ACC112 (cell line): ENCODE measurements around the gene ABCF3.
A peak's percentile ranks its signal among the peaks of the same experiment; 100 is the strongest.

ENCODE experiments used
- H2AFZ ChIP-seq: fragments of 200-600 bp; sonication (generic); one replicate; pipeline ENCODE4 v1.6.0; 2017; ENCODE audit warnings: antibody characterized with exemption, low read length; ENCODE audit not compliant: unreplicated experiment
- H3K27ac ChIP-seq: fragments of 200-600 bp; sonication (generic); 2 replicates; pipeline ENCODE4 v1.5.1; 2014; ENCODE audit warnings: low read depth, mild to moderate bottlenecking, antibody characterized with exemption, low read length, moderate library complexity
- H3K27me3 ChIP-seq: fragments of 200-600 bp; sonication (generic); 2 replicates; pipeline ENCODE4 v1.6.1; 2014; ENCODE audit warnings: mild to moderate bottlenecking, antibody characterized with exemption, low read length, moderate library complexity, mixed read lengths; ENCODE audit not compliant: insufficient read depth
- H3K36me3 ChIP-seq: fragments of 200-600 bp; sonication (generic); 2 replicates; pipeline ENCODE4 v1.6.1; 2016; ENCODE audit warnings: mild to moderate bottlenecking, antibody characterized with exemption, low read length, moderate library complexity, mixed read lengths; ENCODE audit not compliant: insufficient read depth
- H3K4me1 ChIP-seq: fragments of 200-600 bp; sonication (generic); one replicate; pipeline ENCODE4 v1.6.1; 2016; ENCODE audit warnings: low read length, mixed read lengths; ENCODE audit not compliant: insufficient read depth, unreplicated experiment, control insufficient read depth
- H3K4me3 ChIP-seq: fragments of 200-600 bp; sonication (generic); 2 replicates; pipeline ENCODE4 v1.5.1; 2014; ENCODE audit warnings: mild to moderate bottlenecking, low read depth, low read length
- H3K79me2 ChIP-seq: fragments of 200-600 bp; sonication (generic); one replicate; pipeline ENCODE4 v1.6.0; 2016; ENCODE audit warnings: low read length; ENCODE audit not compliant: control insufficient read depth, unreplicated experiment, insufficient read depth

Gene ABCF3

DNA sequence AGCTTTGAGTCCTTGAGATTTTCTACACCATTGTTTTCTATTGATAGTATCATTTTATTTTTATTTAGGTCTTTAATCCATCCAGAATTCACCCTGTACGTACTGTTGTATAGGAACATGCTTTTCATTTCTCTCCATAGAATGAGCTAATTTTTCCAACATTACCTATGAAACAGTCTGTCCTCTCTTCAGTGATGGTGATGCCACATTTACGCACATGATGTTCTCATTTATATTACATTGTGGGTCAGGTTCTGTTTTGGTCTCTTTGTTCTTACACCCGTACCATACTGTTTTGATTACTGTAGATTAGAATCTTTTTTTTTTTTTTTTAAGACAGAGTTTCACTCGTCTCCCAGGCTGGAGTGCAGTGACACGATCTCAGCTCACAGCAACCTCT, 25.7 kb downstream of the ABCF3 start:
- H3K4me3 ChIP-seq = no peak overlapping the region
- H3K79me2 ChIP-seq = no peaks in the 10 kb centered on the region
- H3K4me1 ChIP-seq = no peaks in the 10 kb centered on the region
- H3K36me3 ChIP-seq = no peaks in the 10 kb centered on the region
- no peak overlapping the region for H2AFZ ChIP-seq
- no peak overlapping the region for H3K27ac ChIP-seq
- peaks cover 14% of the 10 kb centered on the region for H3K27me3 ChIP-seq

DNA sequence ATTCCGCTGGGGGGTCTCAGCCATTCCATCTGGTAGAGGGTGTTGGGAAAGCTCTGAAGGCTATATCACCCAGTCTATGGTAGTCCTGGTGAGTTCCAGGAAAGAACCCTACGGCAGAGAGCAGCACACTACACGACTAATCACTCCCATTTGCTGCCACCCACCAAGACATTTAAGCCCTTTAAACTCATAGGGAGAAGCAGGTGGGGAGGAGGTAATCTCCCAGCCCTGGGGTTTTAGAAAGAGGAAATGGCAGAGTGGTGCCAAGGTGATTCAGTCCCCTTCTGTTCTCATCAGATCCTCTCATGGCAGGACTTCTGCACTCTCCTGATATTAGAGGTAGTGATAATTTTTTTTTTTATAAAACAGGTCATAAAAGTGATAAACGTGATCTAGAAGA, 32.8 kb downstream of the ABCF3 start:
- Histone ChIP-seq H3K4me3 (no peak overlapping the region), H2AFZ (no peak overlapping the region), H3K27me3 (peaks cover 4% of the 10 kb centered on the region; the same call in 1 of the 2 replicates), H3K36me3 (no peaks in the 10 kb centered on the region), H3K27ac (no peak overlapping the region), H3K4me1 (no peaks in the 10 kb centered on the region), H3K79me2 (no peaks in the 10 kb centered on the region)

DNA sequence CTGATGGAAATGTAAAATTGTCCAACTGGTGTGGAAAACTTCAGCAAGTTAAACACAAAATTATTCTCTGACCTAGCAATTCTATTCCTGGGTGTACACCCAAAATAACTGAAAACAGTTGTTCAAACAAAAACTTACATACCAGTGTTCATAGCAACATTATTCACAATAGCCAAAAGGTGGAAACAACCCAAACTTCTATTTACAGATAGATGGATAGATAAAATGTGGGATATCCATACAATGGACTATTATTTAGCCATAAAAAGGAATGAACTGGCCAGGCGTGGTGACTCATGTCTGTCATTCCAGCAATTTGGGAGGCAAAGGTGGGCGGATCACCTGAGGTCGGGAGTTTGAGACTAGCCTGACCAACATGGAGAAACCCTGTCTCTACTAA, 36.5 kb downstream of the ABCF3 start:
- no peaks in the 10 kb centered on the region for H3K79me2 ChIP-seq
- H3K27ac ChIP-seq = no peak overlapping the region
- no peak overlapping the region for H3K4me3 ChIP-seq
- no peaks in the 10 kb centered on the region for H3K4me1 ChIP-seq
- H3K36me3 ChIP-seq = no peaks in the 10 kb centered on the region
- peaks cover 10% of the 10 kb centered on the region for H3K27me3 ChIP-seq
- H2AFZ ChIP-seq = no peak overlapping the region

DNA sequence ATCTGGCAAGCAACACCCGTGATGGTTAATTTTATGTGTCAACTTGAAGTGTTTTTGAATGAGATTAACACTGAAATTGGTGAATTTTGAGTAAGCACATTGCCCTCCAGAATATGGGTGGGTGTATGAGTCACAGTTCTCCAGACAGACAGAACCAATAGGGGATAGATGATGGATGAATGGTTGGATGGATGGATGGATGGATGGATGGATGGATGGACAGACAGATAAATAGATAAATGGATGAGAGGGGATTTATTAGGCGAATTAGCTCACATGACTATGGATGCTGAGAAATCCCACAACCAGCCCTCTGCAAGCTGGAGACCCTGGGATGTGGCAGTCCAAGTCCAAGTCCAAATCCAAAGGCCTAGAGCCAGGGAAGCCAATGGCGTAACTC, 37.9 kb downstream of the ABCF3 start:
- Histone ChIP-seq H3K36me3 (no peaks in the 10 kb centered on the region), H2AFZ (no peak overlapping the region), H3K27me3 (peaks cover 24% of the 10 kb centered on the region), H3K4me3 (no peak overlapping the region), H3K79me2 (no peaks in the 10 kb centered on the region), H3K27ac (no peak overlapping the region), H3K4me1 (no peaks in the 10 kb centered on the region)

DNA sequence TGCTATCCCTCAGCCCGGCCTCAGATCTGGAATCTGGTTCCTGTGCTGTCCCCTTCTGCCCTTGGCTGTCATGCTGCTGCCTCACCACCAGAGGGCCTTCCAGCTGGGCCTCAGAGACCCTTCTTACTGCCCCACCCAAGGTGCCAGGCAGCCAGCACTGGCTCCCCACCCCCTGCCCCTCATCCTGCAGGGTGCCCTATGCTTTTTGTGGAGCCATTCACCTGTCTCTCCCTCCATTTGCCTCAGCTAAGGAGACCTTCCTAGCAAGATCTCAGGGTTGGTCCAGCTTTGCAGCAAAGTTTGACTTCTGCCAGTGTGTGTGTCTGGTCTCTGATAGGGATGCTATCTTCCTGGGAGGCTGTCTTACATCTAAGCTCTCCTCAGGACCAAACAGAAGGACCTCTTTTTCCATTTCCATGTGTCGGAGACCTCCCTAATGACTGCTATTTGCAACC, 41.5 kb downstream of the ABCF3 start:
- H3K27ac ChIP-seq = no peak overlapping the region
- H3K4me1 ChIP-seq = peaks cover 3% of the 10 kb centered on the region
- peaks cover 59% of the 10 kb centered on the region for H3K27me3 ChIP-seq
- H3K36me3 ChIP-seq = no peaks in the 10 kb centered on the region
- no peak overlapping the region for H2AFZ ChIP-seq
- no peaks in the 10 kb centered on the region for H3K79me2 ChIP-seq
- H3K4me3 ChIP-seq = no peak overlapping the region

DNA sequence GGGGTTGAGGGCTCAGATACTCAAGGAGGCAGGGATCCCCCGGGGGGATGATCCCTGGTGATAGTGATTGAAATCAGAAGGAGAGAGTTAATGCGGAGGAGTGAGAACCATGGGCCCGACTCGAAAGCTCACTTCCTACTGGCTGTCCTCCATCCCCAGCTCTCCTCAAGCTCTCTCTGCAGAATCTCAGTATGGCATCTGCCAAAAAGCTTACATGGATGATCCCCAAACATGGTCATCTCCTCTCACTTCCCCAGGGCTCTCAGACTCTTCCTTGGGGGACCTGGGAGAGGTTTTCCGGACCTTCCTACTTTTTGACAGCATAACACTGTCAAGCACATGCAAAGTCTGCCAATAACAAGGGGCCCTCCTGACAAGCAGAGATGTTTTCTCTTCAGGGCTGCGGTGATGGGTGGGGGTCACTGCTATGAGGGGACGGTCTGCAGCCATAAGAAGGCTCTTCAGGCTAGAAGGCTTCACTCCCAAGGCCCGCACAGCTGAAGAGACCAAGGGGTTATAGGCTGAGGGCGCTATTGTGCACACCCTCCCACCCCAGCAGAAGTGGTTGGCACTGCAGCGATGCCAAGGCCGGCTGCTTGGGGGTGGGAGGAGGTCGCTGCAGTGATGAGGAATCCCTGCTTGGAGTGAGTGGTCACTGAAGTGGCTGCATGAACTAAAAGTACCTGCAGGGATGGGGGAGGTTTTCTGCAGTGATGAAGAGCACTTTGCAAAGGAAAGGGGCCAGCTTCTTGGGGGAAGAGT, 42.6 kb downstream of the ABCF3 start:
- H2AFZ ChIP-seq = no peak overlapping the region
- peaks cover 3% of the 10 kb centered on the region for H3K4me1 ChIP-seq
- H3K4me3 ChIP-seq = no peak overlapping the region
- H3K36me3 ChIP-seq = no peaks in the 10 kb centered on the region
- H3K27me3 ChIP-seq = peaks cover 61% of the 10 kb centered on the region
- H3K27ac ChIP-seq = no peak overlapping the region
- no peaks in the 10 kb centered on the region for H3K79me2 ChIP-seq

DNA sequence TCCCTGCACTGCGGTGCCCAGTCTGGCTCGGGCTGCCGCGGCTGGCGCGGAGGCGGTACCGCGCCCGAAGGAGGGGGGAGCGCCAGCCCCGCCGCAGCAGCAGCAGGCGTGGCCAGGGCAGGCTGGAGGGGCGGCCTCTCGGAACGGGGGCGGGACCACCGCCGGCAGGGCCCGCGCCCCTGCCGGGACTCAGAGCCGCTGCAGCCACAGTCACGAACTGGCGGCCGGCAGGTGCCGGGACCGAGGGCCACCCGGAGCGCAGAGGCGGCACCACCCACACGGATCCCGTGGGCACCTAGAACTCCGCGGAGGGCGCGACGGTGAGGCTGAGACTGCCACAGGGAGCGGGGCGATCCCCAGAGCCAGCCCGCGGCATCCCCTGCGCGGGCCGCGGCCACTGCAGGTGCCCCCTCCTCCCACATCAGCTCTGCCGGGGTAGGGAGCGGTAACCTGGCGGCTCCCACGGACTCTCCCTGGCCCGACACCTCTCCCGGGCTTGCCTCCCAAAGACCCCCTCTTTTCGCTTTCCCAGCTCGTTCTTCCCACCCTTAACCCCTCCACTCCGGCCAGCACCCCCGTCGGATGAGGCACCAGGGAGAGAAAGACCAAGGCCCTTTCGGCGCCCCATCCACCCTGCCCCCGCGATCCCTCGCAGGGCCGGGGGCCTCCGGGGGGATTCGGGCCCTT, 43.5 kb downstream of the ABCF3 start, which contains the start of gene VWA5B2:
Gene VWA5B2, plus strand, starts transcription at position 192 of the 687 bp plus-strand sequence. CDS start 944 bp downstream, outside the sequence.
- Histone ChIP-seq H2AFZ (peak within 1 kb of the TSS; percentile 58), H3K4me3 (peak within 1 kb of the TSS; percentile 66), H3K79me2 (no peaks in the 10 kb centered on the region), H3K27me3 (peaks cover 61% of the 10 kb centered on the region), H3K27ac (no peak within 1 kb of the TSS), H3K36me3 (no peaks in the 10 kb centered on the region), H3K4me1 (peaks cover 9% of the 10 kb centered on the region)

DNA sequence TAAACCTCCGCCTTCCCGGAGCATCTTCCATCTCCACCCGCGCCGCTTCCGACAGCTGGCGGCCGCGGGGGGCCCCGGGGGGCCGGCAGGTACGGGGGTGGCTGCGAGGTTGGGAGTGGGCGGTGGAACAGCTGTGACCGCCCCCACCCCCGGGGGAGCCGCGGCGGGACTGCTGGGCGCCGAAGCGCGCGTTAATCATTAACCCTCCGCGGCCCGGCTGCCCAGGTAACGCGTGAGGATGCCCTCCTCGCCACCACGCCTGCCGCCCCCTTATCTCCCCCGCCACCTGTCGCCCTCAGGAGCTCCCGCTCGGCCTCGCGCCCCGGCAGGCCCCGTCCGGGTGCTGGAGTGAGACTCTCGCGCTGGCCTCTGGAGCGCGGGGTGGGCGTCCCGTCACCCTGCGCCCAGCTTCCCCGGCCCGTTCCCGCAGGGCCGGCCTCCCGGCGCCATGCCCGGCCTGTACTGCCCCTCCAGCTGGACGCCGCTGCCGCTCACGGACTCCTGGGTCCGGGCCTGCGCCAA, 44.1 kb downstream of the ABCF3 start:
- H3K36me3 ChIP-seq = no peaks in the 10 kb centered on the region
- H3K4me1 ChIP-seq = peaks cover 10% of the 10 kb centered on the region
- no peaks in the 10 kb centered on the region for H3K79me2 ChIP-seq
- H2AFZ ChIP-seq = no peak overlapping the region
- H3K27ac ChIP-seq = no peak overlapping the region
- peaks cover 61% of the 10 kb centered on the region for H3K27me3 ChIP-seq
- H3K4me3 ChIP-seq = peak overlapping the region; percentile 66; the same call in 1 of the 2 replicates

DNA sequence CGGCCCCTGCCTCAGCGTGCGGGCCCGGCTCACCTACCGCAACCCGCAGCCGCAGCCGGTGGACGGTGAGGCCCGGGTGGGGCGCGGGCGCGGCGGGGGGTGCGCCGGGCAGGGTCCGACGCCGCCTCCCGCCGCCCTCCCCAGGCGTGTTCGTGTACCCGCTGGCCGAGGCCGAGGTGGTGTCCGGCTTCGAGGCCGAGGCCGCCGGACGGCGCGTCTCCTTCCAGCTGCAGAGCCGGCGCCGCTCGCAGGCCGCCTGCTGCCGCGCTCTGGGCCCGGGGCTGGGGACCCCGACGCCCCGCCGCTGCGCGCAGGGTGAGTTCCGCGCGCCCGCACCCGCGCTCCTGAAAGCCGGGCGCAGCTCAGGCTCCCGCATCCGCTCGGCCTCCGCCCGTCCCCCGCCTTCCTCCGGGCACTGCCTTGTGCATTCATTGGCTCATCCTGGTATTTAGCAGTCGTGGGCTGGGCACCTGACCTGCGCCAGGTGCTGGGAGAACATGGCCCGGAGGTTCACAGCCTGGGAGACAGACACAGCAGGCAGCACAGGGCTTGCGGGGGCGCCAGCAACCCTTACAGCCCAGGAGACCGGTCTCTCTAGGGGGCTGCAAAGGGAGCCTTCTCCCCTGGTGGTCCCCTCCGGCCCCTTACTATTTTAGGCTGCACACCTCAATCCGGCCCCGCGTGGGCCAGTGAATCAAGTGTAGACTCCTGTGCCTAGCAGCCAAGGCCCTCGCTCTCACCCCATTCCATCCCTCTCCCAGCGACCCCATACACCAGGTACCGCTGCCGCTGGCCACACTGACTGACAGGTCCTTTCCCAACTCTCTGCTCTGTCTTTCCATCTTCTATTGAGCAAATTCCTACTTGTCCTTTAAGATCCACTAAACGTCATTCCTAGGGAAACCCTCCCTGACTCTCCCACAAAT, 44.9 kb downstream of the ABCF3 start:
- H3K79me2 ChIP-seq = no peaks in the 10 kb centered on the region
- no peak overlapping the region for H3K27ac ChIP-seq
- H3K4me1 ChIP-seq = peaks cover 10% of the 10 kb centered on the region
- H3K27me3 ChIP-seq = peaks cover 58% of the 10 kb centered on the region
- H3K36me3 ChIP-seq = no peaks in the 10 kb centered on the region
- H3K4me3 ChIP-seq = peak overlapping the region; percentile 11; the same call in 1 of the 2 replicates
- H2AFZ ChIP-seq = no peak overlapping the region

DNA sequence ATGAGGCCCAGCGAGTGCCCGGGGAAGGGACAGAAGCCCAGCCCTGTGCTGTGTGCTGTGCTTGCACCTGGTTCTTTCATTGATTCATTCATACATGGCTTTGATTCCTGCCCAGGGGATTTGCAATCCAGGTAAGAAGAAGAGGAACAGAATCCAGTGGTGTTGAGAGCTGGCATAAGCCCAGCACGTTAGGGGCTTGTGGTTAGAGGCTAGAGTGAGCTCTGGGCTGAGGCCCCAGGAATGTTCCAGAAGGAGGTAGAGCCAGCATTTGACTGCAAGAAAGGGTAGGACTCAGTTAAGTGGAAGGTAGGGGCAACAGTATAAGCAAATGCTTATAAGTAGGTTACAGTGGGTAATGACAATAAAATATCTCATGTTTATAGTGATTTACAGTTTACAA, 45.7 kb downstream of the ABCF3 start:
- no peaks in the 10 kb centered on the region for H3K79me2 ChIP-seq
- no peak overlapping the region for H3K27ac ChIP-seq
- peaks cover 52% of the 10 kb centered on the region for H3K27me3 ChIP-seq
- no peak overlapping the region for H2AFZ ChIP-seq
- H3K36me3 ChIP-seq = no peaks in the 10 kb centered on the region
- no peak overlapping the region for H3K4me3 ChIP-seq
- H3K4me1 ChIP-seq = peaks cover 10% of the 10 kb centered on the region
